GM12872 (cell line): ENCODE data around the gene BGN.

ENCODE experiments used
- TF ChIP-seq, protein P1 (sequence below): IDR thresholded peaks from 3 replicates; pipeline ENCODE4 v1.5.1; 2011; ENCODE audit warnings: low read depth, mild to moderate bottlenecking, low read length, moderate library complexity; ENCODE audit not compliant: insufficient read depth

The BGN gene

GRCh38 chrX:153494541-153495361, at the start of gene BGN:
TSS of gene BGN (plus strand) at chrX:153494980. CDS start at chrX:153504632, 9,652 bp downstream.
- TF ChIP-seq, protein P1, sequence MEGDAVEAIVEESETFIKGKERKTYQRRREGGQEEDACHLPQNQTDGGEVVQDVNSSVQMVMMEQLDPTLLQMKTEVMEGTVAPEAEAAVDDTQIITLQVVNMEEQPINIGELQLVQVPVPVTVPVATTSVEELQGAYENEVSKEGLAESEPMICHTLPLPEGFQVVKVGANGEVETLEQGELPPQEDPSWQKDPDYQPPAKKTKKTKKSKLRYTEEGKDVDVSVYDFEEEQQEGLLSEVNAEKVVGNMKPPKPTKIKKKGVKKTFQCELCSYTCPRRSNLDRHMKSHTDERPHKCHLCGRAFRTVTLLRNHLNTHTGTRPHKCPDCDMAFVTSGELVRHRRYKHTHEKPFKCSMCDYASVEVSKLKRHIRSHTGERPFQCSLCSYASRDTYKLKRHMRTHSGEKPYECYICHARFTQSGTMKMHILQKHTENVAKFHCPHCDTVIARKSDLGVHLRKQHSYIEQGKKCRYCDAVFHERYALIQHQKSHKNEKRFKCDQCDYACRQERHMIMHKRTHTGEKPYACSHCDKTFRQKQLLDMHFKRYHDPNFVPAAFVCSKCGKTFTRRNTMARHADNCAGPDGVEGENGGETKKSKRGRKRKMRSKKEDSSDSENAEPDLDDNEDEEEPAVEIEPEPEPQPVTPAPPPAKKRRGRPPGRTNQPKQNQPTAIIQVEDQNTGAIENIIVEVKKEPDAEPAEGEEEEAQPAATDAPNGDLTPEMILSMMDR, result no peak

DNA sequence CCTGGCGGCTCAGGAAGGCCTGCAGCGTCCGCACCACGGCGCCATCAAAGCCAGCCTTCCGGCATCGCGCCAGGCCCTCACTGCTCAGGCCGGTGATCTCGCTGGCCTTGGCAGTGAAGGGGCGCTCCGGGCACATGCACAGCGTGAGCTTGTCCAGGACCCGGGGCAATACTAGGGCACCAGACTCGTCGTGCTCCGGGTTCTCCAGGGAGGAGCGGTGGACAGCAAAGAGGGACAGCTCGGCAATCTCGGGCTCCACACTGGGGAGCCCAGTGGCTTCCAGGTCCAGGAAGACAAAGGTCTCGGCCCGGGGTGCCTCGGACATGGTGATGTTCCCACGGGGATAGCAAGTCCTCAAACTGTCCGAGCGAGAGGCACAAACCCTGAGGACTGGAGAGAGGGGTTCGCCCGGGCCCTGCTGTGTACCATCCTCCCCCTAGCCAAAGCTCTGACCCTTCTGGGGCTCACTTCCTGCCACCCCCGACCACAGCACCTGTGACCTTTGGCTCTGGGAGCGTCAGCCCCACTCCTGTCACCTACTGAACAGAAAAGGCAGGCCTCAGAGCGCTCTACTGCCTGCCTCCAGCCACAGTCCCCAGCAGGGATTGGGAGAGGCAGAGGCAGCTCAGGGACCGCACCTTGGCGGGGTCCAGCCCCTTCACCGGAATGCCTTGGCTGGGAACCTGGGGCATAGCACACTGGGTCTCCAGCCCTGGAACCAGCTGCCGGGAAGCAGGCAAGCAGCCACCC, 49.5 kb upstream of the BGN start:
- TF ChIP-seq, protein P1, result no peak

GRCh38 chrX:153445856-153446635, 48.7 kb upstream of the BGN start, which contains the start of gene TREX2:
TSS of gene TREX2 (minus strand) at chrX:153446056. CDS start at chrX:153445430, 626 bp downstream.
- TF ChIP-seq, protein P1, result no peak

GRCh38 chrX:153446636-153446936, 48.2 kb upstream of the BGN start:
- TF ChIP-seq, protein P1, result no peak

DNA sequence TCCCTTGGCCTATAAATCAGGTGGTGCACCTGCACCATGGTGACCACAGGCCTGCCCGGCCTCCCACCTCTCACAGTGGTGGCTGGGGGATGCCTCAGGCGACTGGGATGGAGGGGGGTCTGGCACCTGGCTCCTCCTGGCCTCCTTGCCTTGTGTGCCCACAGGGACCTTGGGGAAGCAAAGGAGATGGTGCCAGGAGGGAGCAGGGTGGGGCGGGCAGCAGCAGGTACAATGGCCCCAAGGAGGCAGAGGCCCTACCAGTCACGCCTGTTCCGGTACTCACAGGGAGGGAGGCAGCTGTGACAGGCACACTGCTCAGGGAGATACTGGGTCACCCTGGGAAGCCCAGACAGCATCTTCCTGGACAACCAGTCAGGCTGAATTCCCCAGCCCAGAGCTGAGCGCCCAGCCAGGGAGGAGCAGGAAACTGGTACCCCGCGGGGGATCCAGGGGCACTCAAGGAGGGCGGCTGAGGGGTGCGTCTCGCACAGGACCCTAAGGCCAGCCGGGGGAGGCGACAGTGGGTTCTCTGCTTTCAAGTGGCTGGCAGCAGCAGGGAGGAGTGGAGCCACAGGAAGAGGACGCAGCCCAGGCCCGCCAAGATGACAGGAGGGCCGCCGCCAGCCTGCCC, 47.7 kb upstream of the BGN start:
- TF ChIP-seq, protein P1, result no peak

DNA sequence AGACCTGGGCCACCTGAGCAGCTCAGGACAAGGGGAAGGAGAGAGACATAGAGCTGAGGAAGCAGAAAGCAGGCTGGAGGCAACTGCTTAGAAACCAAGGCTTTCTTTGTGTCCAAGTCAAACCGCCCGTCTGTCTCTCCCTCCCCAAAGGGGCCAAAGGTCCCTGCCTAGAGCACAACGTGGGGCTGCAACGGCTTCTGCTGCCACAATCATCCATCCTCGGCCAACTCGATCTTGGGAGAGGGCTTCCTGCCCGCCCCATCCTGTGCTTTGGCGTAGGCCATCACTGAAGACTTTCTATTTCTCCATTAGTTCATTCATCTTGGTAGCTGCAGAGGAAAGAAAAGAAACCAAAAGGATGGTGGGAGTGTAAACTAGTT, 47.2 kb upstream of the BGN start:
- TF ChIP-seq, protein P1, result no peak
